G401 (cell line): ENCODE results near the gene TBX21. TPM values are rescaled to one million over a fixed set of nuclear protein-coding genes. Genes with fewer than 3 reads are reported as not detected.
"Not testable (repeated sequence)": the region's sequence is repeated elsewhere in the genome, so short reads cannot be mapped to it uniquely, and the experiment has no call there.

Experiments used
- DNase-seq: peaks from one replicate; pipeline ENCODE4 v3.0.0-alpha.2; 2015; ENCODE audit warnings: low spot score
- in situ Hi-C: cut with HindIII; loops from 2 replicates; pipeline ENCODE4 v1.10.0; 2016; ENCODE audit warnings: low sequenced_read_pairs, mixed read lengths
- total RNA-seq: library from RNA; depleted of rRNA; stranded (reverse); fragments of >200 nt; shearing (Covaris generic); gene quantifications from 2 replicates; pipeline ENCODE4 v1.2.3, GENCODE V29; 2014

Gene TBX21
- total RNA-seq, 1 experiment from 2014 or later, result not detected

- in situ Hi-C loops, result no loop called here
- no peak for DNase-seq
Observed at GRCh38 chr17:47744168-47745036, 11.4 kb downstream of the TBX21 start.

GRCh38 chr17:47745037-47745380, 12.0 kb downstream of the TBX21 start:
- in situ Hi-C loops, result no loop called here
- DNase-seq, result no peak

- DNase-seq, result no peak
- in situ Hi-C loops, result no loop called here
Observed at GRCh38 chr17:47751471-47751870, 18.4 kb downstream of the TBX21 start.

- in situ Hi-C loops, result no loop called here
- DNase-seq, result no peak
Observed at GRCh38 chr17:47757386-47757785, 24.4 kb downstream of the TBX21 start.

- no peak for DNase-seq
Observed at GRCh38 chr17:47760409-47761140, 27.5 kb downstream of the TBX21 start.

GRCh38 chr17:47762728-47763127, 29.7 kb downstream of the TBX21 start:
- in situ Hi-C loops, result no loop called here

More at GRCh38 chr17:47760409-47761140, 27.5 kb downstream of the TBX21 start:
- in situ Hi-C loops, result no loop called here

GRCh38 chr17:47763913-47764582, 31.0 kb downstream of the TBX21 start:
- in situ Hi-C loops, result no loop called here

More at GRCh38 chr17:47762728-47763127, 29.7 kb downstream of the TBX21 start:
- DNase-seq, result no peak

GRCh38 chr17:47773649-47774048, 40.6 kb downstream of the TBX21 start:
- in situ Hi-C loops, DNase-seq: not testable (repeated sequence)

More at GRCh38 chr17:47763913-47764582, 31.0 kb downstream of the TBX21 start:
- DNase-seq, result no peak

GRCh38 chr17:47774331-47774730, 41.3 kb downstream of the TBX21 start:
- in situ Hi-C loops, result no loop called here
- DNase-seq, result no peak

- in situ Hi-C loops, result no loop called here
- DNase-seq, result no peak
Observed at GRCh38 chr17:47774987-47775580, 42.0 kb downstream of the TBX21 start.

- peak; percentile 50 for DNase-seq
- in situ Hi-C loops, result no loop called here
Observed at GRCh38 chr17:47776330-47777197, 43.5 kb downstream of the TBX21 start.

GRCh38 chr17:47778184-47778635, 45.2 kb downstream of the TBX21 start:
- in situ Hi-C loops, result no loop called here

GRCh38 chr17:47781397-47781796, 48.4 kb downstream of the TBX21 start:
- DNase-seq, result no peak
- in situ Hi-C loops, result no loop called here

More at GRCh38 chr17:47778184-47778635, 45.2 kb downstream of the TBX21 start:
- DNase-seq, result no peak

GRCh38 chr17:47785538-47786123, 52.6 kb downstream of the TBX21 start:
- in situ Hi-C loops, result no loop called here
- no peak for DNase-seq

GRCh38 chr17:47789611-47790561, 56.9 kb downstream of the TBX21 start:
- peak; percentile 12 for DNase-seq
- in situ Hi-C loops, result no loop called here

GRCh38 chr17:47791025-47791424, 58.0 kb downstream of the TBX21 start:
- in situ Hi-C loops, result no loop called here
- no peak for DNase-seq

GRCh38 chr17:47792457-47792856, 59.4 kb downstream of the TBX21 start:
- DNase-seq, result no peak
- in situ Hi-C loops, result no loop called here
